ENCODE measurements around the gene KSR2.

KSR2 gene

DNA sequence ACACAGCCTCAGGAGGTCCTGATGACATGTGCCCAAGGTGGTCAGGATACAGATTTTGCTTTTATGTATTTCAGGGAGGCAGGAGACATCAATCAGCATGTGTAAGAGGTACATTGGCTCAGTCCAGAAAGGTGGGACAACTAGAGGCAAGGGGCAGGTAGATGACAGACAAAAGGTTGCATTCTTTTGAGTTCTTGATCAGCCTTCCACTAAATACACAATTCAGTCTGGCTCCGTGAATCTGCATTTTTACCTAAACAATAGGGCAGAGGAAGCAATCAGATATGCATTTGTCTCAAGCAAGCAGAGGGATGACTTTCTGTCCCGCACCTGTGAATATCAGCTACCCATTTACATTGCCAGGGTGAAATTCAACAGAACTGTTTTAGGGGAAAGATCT lies 178.6 kb downstream of the KSR2 start (continued):
- TF ChIP-seq AEBP2 (tag by site-specific recombination; IDR thresholded peaks at IDR 0.05; ENCODE audit: borderline replicate concordance) = no peak
- TF ChIP-seq ZNF621 (tag by site-specific recombination; IDR thresholded peaks at IDR 0.05) = no peak

DNA sequence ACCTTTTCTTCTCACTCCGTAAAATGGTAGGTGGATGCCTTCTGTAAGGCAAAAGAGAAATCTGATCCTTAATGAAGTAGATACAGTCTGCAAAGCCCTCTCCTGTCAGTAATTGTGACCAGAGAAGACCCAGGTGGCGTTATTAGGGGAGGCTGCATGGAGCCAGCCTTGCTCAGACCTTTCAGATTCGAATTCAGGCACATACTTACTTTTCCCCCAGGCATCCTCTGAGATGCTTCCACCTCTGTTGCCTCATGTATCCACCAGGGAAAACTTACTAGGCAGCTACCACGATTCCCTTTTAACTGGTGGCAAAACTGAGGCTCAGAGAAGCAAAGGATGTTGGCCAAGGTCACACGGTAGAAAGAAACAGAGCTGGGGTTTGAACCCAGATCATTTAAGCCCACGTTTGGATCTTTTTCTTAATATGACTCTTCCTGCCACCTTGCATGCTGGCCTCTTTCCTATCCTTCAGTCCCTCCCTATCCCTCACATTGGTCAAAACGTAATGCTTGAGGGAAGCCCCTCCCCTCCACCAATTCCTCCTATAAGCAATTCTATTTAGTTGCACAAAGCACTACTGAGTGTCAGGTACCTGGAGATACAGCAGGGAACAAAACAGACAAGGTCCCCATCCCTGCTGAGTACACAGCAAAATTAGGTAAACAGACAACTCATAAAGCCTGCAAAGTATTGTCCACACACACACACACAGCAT lies 179.4 kb downstream of the KSR2 start:
- H3K4me3 ChIP-seq (ENCODE audit: low read depth, low read length) = no peak overlapping the region
- H3K36me3 ChIP-seq (ENCODE audit: control insufficient read depth in 2 of 2, insufficient read depth in 1 of 2, low read length in 2 of 2) = no peaks in the 10 kb centered on the region
- CTCF ChIA-PET = no interaction called here
- H3K9me3 ChIP-seq (ENCODE audit: control insufficient read depth, insufficient read depth, low read depth, low read length) = no peaks in the 10 kb centered on the region
- TF ChIP-seq ZNF146 (tag by site-specific recombination; IDR thresholded peaks at IDR 0.05) (no peak), ZBTB6 (tag by site-specific recombination; IDR thresholded peaks at IDR 0.05) (no peak), EGR2 (tag by site-specific recombination; IDR thresholded peaks at IDR 0.05; ENCODE audit: low read depth) (no peak), ZNF510 (tag by site-specific recombination; IDR thresholded peaks at IDR 0.05; ENCODE audit: insufficient replicate concordance) (no peak), SALL2 (tag by site-specific recombination; IDR thresholded peaks at IDR 0.05; ENCODE audit: borderline replicate concordance) (no peak), ZNF362 (tag by site-specific recombination; IDR thresholded peaks at IDR 0.05) (no peak), ZNF76 (tag by site-specific recombination; IDR thresholded peaks at IDR 0.05; ENCODE audit: borderline replicate concordance, low read depth) (no peak)
- no peak overlapping the region for H3K27ac ChIP-seq (ENCODE audit: extremely low read depth, low read depth, low read length)
- POLR2A ChIA-PET = no interaction called here
- H3K4me1 ChIP-seq (ENCODE audit: control insufficient read depth, insufficient read depth, low read length) = no peaks in the 10 kb centered on the region

- CTCF ChIA-PET = interaction anchor here (1.2 kb wide), 1 partner anchor 188 kb away, joined by 4 read pairs; no protein-coding TSS in a partner anchor
- TF ChIP-seq ZNF121 (tag by site-specific recombination; IDR thresholded peaks at IDR 0.05) = no peak
- no peak for TF ChIP-seq EGR2 (tag by site-specific recombination; IDR thresholded peaks at IDR 0.05; ENCODE audit: low read depth)
- TF ChIP-seq, protein P1, sequence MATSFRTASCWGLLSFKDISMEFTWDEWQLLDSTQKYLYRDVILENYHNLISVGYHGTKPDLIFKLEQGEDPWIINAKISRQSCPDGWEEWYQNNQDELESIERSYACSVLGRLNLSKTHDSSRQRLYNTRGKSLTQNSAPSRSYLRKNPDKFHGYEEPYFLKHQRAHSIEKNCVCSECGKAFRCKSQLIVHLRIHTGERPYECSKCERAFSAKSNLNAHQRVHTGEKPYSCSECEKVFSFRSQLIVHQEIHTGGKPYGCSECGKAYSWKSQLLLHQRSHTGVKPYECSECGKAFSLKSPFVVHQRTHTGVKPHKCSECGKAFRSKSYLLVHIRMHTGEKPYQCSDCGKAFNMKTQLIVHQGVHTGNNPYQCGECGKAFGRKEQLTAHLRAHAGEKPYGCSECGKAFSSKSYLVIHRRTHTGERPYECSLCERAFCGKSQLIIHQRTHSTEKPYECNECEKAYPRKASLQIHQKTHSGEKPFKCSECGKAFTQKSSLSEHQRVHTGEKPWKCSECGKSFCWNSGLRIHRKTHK (tag by site-specific recombination; IDR thresholded peaks at IDR 0.05) = no peak
- TF ChIP-seq AEBP2 (tag by site-specific recombination; IDR thresholded peaks at IDR 0.05; ENCODE audit: borderline replicate concordance) = no peak
- no peak for TF ChIP-seq ZFP41 (tag by site-specific recombination; IDR thresholded peaks at IDR 0.05; ENCODE audit: borderline replicate concordance)
- TF ChIP-seq ZNF366 (tag by site-specific recombination; conservative IDR thresholded peaks at IDR 0.05) = no peak
- no peak for TF ChIP-seq PRDM1 (tag by site-specific recombination; IDR thresholded peaks at IDR 0.05)
- TF ChIP-seq ZBTB17 (tag by site-specific recombination; IDR thresholded peaks at IDR 0.05) = no peak
- no peak for TF ChIP-seq ZNF768 (tag by site-specific recombination; IDR thresholded peaks at IDR 0.05)
- no peak for TF ChIP-seq ATF2 (tag by site-specific recombination; IDR thresholded peaks at IDR 0.05; ENCODE audit: low read depth)
- no peak for TF ChIP-seq SP7 (tag by site-specific recombination; IDR thresholded peaks at IDR 0.05)
- no peak for TF ChIP-seq ZNF830 (tag by site-specific recombination; IDR thresholded peaks at IDR 0.05; ENCODE audit: low read depth)
- TF ChIP-seq, protein P2, sequence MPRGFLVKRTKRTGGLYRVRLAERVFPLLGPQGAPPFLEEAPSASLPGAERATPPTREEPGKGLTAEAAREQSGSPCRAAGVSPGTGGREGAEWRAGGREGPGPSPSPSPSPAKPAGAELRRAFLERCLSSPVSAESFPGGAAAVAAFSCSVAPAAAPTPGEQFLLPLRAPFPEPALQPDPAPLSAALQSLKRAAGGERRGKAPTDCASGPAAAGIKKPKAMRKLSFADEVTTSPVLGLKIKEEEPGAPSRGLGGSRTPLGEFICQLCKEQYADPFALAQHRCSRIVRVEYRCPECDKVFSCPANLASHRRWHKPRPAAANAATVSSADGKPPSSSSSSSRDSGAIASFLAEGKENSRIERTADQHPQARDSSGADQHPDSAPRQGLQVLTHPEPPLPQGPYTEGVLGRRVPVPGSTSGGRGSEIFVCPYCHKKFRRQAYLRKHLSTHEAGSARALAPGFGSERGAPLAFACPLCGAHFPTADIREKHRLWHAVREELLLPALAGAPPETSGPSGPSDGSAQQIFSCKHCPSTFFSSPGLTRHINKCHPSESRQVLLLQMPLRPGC (tag by site-specific recombination; IDR thresholded peaks at IDR 0.05) = no peak
These were observed 190.1 kb downstream of the KSR2 start for GRCh38 chr12:117778656-117779055.

More at GRCh38 chr12:117778656-117779055, 190.1 kb downstream of the KSR2 start:
- Histone ChIP-seq H3K27ac (ENCODE audit: extremely low read depth, low read depth, low read length) (no peak overlapping the region), H3K9me3 (ENCODE audit: control insufficient read depth, insufficient read depth, low read depth, low read length) (no peaks in the 10 kb centered on the region), H3K4me3 (ENCODE audit: low read depth, low read length) (no peak overlapping the region), H3K4me1 (ENCODE audit: control insufficient read depth, insufficient read depth, low read length) (peaks cover 4% of the 10 kb centered on the region; the same call in 1 of the 2 replicates), H3K36me3 (ENCODE audit: control insufficient read depth in 2 of 2, insufficient read depth in 1 of 2, low read length in 2 of 2) (no peaks in the 10 kb centered on the region)
- POLR2A ChIA-PET = no interaction called here

Measured in HEK293 (cell line).